ENCODE measurements around the gene SMC2. TPM values are rescaled to one million over a fixed set of nuclear protein-coding genes. Genes with fewer than 3 reads are reported as not detected.

The SMC2 gene
- total and polyA plus RNA-seq, 9 of the 15 experiments (the other 6 are each of a cell fraction or from before 2014, with no cell fraction given) = 18.0 to 54.0 (median 32.9) TPM

DNA sequence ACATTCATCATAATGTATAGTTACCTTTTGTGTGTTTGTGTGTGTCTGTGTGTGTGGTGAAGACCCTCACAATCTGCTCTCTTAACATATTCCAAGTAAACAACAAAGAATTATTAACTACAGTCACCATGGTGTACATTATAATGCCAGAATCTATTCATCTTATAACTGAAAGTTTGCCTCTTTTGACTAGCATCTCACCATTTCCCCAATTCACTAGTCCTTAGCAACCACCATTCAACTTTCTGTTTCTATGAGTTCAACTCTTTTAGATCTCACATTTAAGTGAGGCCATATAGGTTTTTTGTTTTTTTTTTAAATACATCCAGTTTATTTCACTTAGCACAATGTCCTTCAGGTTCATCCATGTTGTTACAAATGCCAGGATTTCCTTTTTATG is 83.6 kb downstream of the SMC2 start:
- FAIRE-seq = no peak
- no TSS peak for BruUV-seq (replicated peaks)
- Histone ChIP-seq H3K4me1 (replicated peaks in 1 of 2; ENCODE audit: control insufficient read depth in 2 of 2, insufficient read depth in 2 of 2, low read length in 2 of 2) (no peaks in the 10 kb centered on the region), H3K79me2 (ENCODE audit: control insufficient read depth, insufficient read depth, low read length) (no peaks in the 10 kb centered on the region), H2AFZ (ENCODE audit: low read depth, low read length) (no peak overlapping the region), H3K9ac (ENCODE audit: insufficient read depth in 1 of 2, low read depth in 2 of 2, low read length in 2 of 2) (no peak overlapping the region), H3K36me3 (ENCODE audit: control insufficient read depth, insufficient read depth, low read length) (no peaks in the 10 kb centered on the region), H3K27me3 (ENCODE audit: control insufficient read depth in 2 of 2, insufficient read depth in 2 of 2, low read length in 2 of 2) (no peaks in the 10 kb centered on the region), H4K20me1 (replicated peaks; ENCODE audit: control insufficient read depth, insufficient read depth, low read length) (no peaks in the 10 kb centered on the region), H3K9me1 (ENCODE audit: control insufficient read depth, insufficient read depth, low read length) (no peaks in the 10 kb centered on the region), H3K9me3 (replicated peaks; ENCODE audit: control insufficient read depth, insufficient read depth, low read depth, low read length) (no peaks in the 10 kb centered on the region), H3K4me2 (ENCODE audit: insufficient read depth, low read length) (no peak overlapping the region), H3K4me3 (no peak overlapping the region), H3K27ac (ENCODE audit: extremely low read depth, low read depth, low read length) (no peak overlapping the region)
- TF ChIP-seq SAP30 (IDR thresholded peaks at IDR 0.05; ENCODE audit: borderline replicate concordance, insufficient read depth, low read depth, low read length, poor library complexity, severe bottlenecking) (no peak), ETV5 (CRISPR knock-in tag; IDR thresholded peaks at IDR 0.05; ENCODE audit: low read depth) (no peak), MEF2D (tag; conservative IDR thresholded peaks at IDR 0.05; ENCODE audit: low read depth) (no peak), JUNB (CRISPR knock-in tag; conservative IDR thresholded peaks at IDR 0.05) (no peak), STAT5B (CRISPR knock-in tag; IDR thresholded peaks at IDR 0.05) (no peak), CBFA2T3 (IDR thresholded peaks at IDR 0.05) (no peak), HDAC3 (IDR thresholded peaks at IDR 0.05; ENCODE audit: borderline replicate concordance, partially characterized antibody) (no peak), BCOR (IDR thresholded peaks at IDR 0.05) (no peak), ZC3H4 (CRISPR knock-in tag; IDR thresholded peaks at IDR 0.05; ENCODE audit: borderline replicate concordance) (no peak), ZNF316 (IDR thresholded peaks at IDR 0.05) (no peak)
- TF ChIP-seq, protein P1, sequence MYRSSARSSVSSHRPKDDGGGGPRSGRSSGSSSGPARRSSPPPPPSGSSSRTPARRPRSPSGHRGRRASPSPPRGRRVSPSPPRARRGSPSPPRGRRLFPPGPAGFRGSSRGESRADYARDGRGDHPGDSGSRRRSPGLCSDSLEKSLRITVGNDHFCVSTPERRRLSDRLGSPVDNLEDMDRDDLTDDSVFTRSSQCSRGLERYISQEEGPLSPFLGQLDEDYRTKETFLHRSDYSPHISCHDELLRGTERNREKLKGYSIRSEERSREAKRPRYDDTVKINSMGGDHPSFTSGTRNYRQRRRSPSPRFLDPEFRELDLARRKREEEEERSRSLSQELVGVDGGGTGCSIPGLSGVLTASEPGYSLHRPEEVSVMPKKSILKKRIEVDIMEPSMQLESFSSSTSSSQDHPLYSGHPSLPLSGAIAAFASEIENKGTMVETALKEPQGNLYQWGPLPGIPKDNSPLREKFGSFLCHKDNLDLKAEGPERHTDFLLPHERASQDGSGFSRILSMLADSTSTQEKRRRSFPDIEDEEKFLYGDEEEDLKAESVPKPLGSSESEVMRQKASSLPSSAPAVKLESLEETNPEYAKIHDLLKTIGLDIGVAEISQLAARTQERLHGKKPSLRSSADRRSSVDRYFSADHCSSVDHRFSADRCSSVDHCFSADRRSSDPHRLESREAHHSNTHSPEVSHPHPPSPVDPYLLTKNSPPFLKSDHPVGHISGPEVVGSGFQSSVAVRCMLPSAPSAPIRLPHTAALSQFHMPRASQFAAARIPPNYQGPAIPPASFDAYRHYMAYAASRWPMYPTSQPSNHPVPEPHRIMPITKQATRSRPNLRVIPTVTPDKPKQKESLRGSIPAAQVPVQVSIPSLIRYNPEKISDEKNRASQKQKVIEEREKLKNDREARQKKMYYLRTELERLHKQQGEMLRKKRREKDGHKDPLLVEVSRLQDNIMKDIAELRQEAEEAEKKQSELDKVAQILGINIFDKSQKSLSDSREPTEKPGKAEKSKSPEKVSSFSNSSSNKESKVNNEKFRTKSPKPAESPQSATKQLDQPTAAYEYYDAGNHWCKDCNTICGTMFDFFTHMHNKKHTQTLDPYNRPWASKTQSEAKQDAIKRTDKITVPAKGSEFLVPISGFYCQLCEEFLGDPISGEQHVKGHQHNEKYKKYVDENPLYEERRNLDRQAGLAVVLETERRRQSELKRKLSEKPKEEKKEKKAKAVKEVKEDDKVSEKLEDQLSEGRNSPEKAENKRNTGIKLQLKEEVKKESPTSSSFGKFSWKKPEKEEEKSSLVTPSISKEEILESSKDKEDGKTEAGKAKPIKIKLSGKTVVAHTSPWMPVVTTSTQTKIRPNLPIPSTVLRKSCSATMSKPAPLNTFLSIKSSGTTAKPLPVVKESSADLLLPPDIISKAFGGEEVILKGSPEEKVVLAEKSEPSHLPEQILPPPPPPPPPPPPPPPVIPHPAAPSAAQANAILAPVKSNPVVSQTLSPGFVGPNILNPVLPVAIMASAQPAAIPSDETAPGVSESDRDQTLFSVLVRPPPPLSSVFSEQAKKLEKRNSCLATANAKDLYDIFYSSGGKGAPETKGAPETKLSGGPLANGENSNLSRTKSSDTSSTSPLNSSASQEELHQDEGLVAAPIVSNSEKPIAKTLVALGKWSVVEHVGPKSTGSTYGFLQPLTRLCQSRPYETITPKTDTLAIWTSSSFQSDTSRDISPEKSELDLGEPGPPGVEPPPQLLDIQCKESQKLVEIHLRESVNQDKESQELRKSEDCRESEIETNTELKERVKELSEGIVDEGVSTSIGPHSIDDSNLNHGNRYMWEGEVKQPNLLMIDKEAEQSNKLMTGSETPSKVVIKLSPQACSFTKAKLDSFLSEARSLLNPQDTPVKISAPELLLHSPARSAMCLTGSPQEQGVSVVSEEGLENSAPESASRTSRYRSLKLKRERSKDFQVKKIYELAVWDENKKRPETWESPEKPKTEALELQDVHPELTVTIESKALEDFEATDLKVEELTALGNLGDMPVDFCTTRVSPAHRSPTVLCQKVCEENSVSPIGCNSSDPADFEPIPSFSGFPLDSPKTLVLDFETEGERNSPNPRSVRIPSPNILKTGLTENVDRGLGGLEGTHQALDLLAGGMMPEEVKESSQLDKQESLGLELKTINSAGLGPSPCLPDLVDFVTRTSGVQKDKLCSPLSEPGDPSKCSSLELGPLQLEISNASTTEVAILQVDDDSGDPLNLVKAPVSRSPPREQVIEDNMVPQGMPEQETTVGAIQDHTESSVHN (IDR thresholded peaks at IDR 0.05; ENCODE audit: borderline replicate concordance in 1 of 2, low read depth in 1 of 2) = no peak
- TF ChIP-seq, protein P2, sequence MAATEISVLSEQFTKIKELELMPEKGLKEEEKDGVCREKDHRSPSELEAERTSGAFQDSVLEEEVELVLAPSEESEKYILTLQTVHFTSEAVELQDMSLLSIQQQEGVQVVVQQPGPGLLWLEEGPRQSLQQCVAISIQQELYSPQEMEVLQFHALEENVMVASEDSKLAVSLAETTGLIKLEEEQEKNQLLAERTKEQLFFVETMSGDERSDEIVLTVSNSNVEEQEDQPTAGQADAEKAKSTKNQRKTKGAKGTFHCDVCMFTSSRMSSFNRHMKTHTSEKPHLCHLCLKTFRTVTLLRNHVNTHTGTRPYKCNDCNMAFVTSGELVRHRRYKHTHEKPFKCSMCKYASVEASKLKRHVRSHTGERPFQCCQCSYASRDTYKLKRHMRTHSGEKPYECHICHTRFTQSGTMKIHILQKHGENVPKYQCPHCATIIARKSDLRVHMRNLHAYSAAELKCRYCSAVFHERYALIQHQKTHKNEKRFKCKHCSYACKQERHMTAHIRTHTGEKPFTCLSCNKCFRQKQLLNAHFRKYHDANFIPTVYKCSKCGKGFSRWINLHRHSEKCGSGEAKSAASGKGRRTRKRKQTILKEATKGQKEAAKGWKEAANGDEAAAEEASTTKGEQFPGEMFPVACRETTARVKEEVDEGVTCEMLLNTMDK (IDR thresholded peaks at IDR 0.05; ENCODE audit: borderline replicate concordance, insufficient read depth, low read depth, low read length, poor library complexity, severe bottlenecking) = no peak
- TF ChIP-seq, protein P3, sequence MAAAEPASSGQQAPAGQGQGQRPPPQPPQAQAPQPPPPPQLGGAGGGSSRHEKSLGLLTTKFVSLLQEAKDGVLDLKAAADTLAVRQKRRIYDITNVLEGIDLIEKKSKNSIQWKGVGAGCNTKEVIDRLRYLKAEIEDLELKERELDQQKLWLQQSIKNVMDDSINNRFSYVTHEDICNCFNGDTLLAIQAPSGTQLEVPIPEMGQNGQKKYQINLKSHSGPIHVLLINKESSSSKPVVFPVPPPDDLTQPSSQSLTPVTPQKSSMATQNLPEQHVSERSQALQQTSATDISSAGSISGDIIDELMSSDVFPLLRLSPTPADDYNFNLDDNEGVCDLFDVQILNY (CRISPR knock-in tag; IDR thresholded peaks at IDR 0.05) = no peak
- in situ Hi-C loops (cut with MboI) = no loop called here
- no peak for DNase-seq (ENCODE audit: extremely low read depth in 1 of 4, low spot score in 3 of 4)
- ATAC-seq = no peak
- CTCF ChIA-PET (ENCODE audit: low intra/inter-chr PET ratio) = no interaction called here
- intact Hi-C loops (cut with micrococcal nuclease) = no loop called here
- POLR2A ChIA-PET = no interaction called here
